Esophagus muscularis mucosa (tissue), 2 donors: Measurements from ENCODE around the gene ABCG5.

Experiments used
- EP300 ChIP-seq: sonication (generic); formaldehyde crosslinking; IDR thresholded peaks from one replicate; pipeline ENCODE4 v1.6.1; 2017; ENCODE audit warnings: antibody characterized with exemption
- POLR2A ChIP-seq: fragments of 450-650 bp; IDR thresholded peaks from one replicate; pipeline ENCODE4 v1.6.1; 2017; ENCODE audit warnings: antibody characterized with exemption, moderate library complexity, mild to moderate bottlenecking, low read depth

DNA sequence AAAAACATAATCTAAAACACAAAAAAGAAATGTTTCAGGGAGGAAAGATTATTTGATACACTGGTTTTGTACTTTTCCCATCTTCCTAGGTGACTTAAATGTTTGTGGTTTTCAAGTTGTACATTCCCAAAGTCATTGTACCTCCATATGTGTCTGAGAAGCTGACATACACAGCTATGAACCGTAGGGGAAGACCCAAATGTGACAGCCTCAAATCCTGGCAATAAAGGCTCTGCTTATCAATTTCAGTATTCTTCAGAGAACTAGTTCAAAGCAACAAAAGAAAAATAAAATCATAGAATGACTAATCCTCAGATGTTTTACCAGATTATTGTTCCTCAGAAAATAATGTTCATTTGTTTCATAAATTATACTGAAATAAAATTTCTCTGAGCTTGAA, 62.3 kb downstream of the ABCG5 start:
- TF ChIP-seq EP300, result no peak
- no peak for TF ChIP-seq POLR2A
